SH-SY5Y (cell line): ENCODE data around the gene RASGRP2.

Experiments used
- GATA2 ChIP-seq: IDR thresholded peaks from 2 replicates; pipeline ENCODE4 v1.6.1; 2011; ENCODE audit warnings: mild to moderate bottlenecking, low read depth, low read length
- GATA3 ChIP-seq: IDR thresholded peaks from 2 replicates; pipeline ENCODE4 v1.6.1; 2011; ENCODE audit warnings: low read depth, mild to moderate bottlenecking, low read length, moderate library complexity

DNA sequence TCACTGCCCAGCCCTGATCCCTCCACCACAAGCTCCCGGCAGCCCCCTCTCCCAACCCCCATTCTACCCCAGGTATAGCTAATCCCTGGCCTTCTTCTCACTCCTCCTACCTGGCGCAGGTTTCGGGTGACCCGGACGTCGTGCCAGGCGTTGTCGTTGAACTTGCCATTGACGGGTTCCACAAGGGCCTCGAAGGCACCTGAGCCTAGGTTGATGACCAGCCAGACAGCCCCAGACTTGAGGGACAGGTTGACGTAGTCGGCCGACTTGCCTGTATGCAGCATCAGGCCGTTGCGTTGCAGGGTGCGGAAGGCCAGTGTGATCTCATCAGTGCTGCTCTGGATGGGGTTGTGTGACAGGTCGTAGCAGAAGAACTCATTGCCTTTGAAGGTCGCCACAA is 58.4 kb downstream of the RASGRP2 start:
- TF ChIP-seq GATA2 (no peak), GATA3 (no peak)
